Loucy (cell line): ENCODE results near the gene DOCK6.

Experiments used
- H2AFZ ChIP-seq: fragments of 200-600 bp; sonication (generic); 2 replicates; pipeline ENCODE4 v1.6.0; 2016; ENCODE audit warnings: antibody characterized with exemption, mild to moderate bottlenecking, low read length, moderate library complexity
- H3F3A ChIP-seq: fragments of 200-600 bp; 2 replicates; pipeline ENCODE4 v1.6.0; 2016; ENCODE audit warnings: antibody characterized with exemption, low read depth, mild to moderate bottlenecking
- H3K27me3 ChIP-seq: fragments of 200-600 bp; sonication (generic); 2 replicates; pipeline ENCODE4 v1.6.1; 2014; ENCODE audit warnings: low read length, mild to moderate bottlenecking; ENCODE audit not compliant: insufficient read depth, poor library complexity, severe bottlenecking
- H3K36me3 ChIP-seq: fragments of 200-600 bp; sonication (generic); 2 replicates; pipeline ENCODE4 v1.6.1; 2016; ENCODE audit warnings: low read length; ENCODE audit not compliant: insufficient read depth
- H3K4me1 ChIP-seq: fragments of 200-600 bp; sonication (generic); 2 replicates; pipeline ENCODE4 v1.5.1; 2014; ENCODE audit warnings: low read length, mild to moderate bottlenecking; ENCODE audit not compliant: insufficient read depth, poor library complexity, severe bottlenecking
- H3K4me2 ChIP-seq: fragments of 200-600 bp; sonication (generic); 2 replicates; pipeline ENCODE4 v1.6.0; 2014; ENCODE audit warnings: antibody characterized with exemption, low read length, low read depth, mild to moderate bottlenecking; ENCODE audit not compliant: poor library complexity, severe bottlenecking
- H3K4me3 ChIP-seq: fragments of 200-600 bp; sonication (generic); 2 replicates; pipeline ENCODE4 v1.5.1; 2014; ENCODE audit warnings: low read length, mild to moderate bottlenecking, mixed read lengths; ENCODE audit not compliant: poor library complexity, severe bottlenecking
- H3K79me2 ChIP-seq: fragments of 200-600 bp; sonication (generic); 2 replicates; pipeline ENCODE4 v1.6.1; 2014; ENCODE audit warnings: low read length; ENCODE audit not compliant: insufficient read depth
- H3K9ac ChIP-seq: fragments of 200-600 bp; sonication (generic); 2 replicates; pipeline ENCODE4 v1.6.0; 2014; ENCODE audit warnings: mild to moderate bottlenecking, low read depth, low read length, moderate library complexity; ENCODE audit not compliant: poor library complexity, severe bottlenecking
- H3K9me2 ChIP-seq: fragments of 200-600 bp; sonication (generic); replicated peaks from 2 replicates; pipeline ENCODE4 v1.6.1; 2016; ENCODE audit warnings: low read depth, low read length, mixed read lengths
- H3K9me3 ChIP-seq: fragments of 200-600 bp; sonication (generic); 2 replicates; pipeline ENCODE4 v1.6.1; 2014; ENCODE audit warnings: mild to moderate bottlenecking, antibody characterized with exemption, low read length, low read depth; ENCODE audit not compliant: insufficient read depth
- H4K20me1 ChIP-seq: fragments of 200-600 bp; sonication (generic); 2 replicates; pipeline ENCODE4 v1.6.0; 2014; ENCODE audit warnings: antibody characterized with exemption, low read length, mild to moderate bottlenecking; ENCODE audit not compliant: insufficient read depth, poor library complexity, severe bottlenecking
- CTCF ChIP-seq: fragments of 200-600 bp; sonication (generic); conservative IDR thresholded peaks from 2 replicates; pipeline ENCODE4 v1.5.1; 2014; ENCODE audit warnings: mild to moderate bottlenecking, antibody characterized with exemption, low read length
- EZH2phosphoT487 ChIP-seq: fragments of 200-600 bp; IDR thresholded peaks from 2 replicates; pipeline ENCODE4 v1.6.1; 2018; ENCODE audit warnings: antibody characterized with exemption, mild to moderate bottlenecking, moderate library complexity, borderline replicate concordance

Gene DOCK6

GRCh38 chr19:11274533-11275086, 12.3 kb upstream of the DOCK6 start:
- H3K79me2 ChIP-seq: no peaks in the 10 kb centered on the region
- H3K4me1 ChIP-seq: peaks cover under 1% of the 10 kb centered on the region
- H3K36me3 ChIP-seq: no peaks in the 10 kb centered on the region
- H3K9ac ChIP-seq: no peak overlapping the region
- TF ChIP-seq EZH2phosphoT487 (no peak), CTCF (no peak)
- H4K20me1 ChIP-seq: no peaks in the 10 kb centered on the region
- no peak overlapping the region for H3K4me3 ChIP-seq
- peaks cover 3% of the 10 kb centered on the region; the same call in 1 of the 2 replicates for H3K9me3 ChIP-seq
- H3K4me2 ChIP-seq: no peak overlapping the region
- H2AFZ ChIP-seq: no peak overlapping the region
- no peaks in the 10 kb centered on the region for H3K27me3 ChIP-seq
- H3K9me2 ChIP-seq: no peaks in the 10 kb centered on the region
- no peaks in the 10 kb centered on the region for H3F3A ChIP-seq

GRCh38 chr19:11273989-11274388, 11.7 kb upstream of the DOCK6 start:
- no peaks in the 10 kb centered on the region for H3K4me1 ChIP-seq
- no peak overlapping the region for H3K9ac ChIP-seq
- TF ChIP-seq EZH2phosphoT487 (no peak), CTCF (no peak)
- no peaks in the 10 kb centered on the region for H3K36me3 ChIP-seq
- H3K9me2 ChIP-seq: no peaks in the 10 kb centered on the region
- H3K4me3 ChIP-seq: no peak overlapping the region
- H3K79me2 ChIP-seq: no peaks in the 10 kb centered on the region
- no peaks in the 10 kb centered on the region for H3F3A ChIP-seq
- H3K9me3 ChIP-seq: no peaks in the 10 kb centered on the region
- H3K27me3 ChIP-seq: no peaks in the 10 kb centered on the region
- no peak overlapping the region for H2AFZ ChIP-seq
- H3K4me2 ChIP-seq: no peak overlapping the region
- no peaks in the 10 kb centered on the region for H4K20me1 ChIP-seq

- Histone ChIP-seq H3K79me2 (no peaks in the 10 kb centered on the region), H3K4me1 (no peaks in the 10 kb centered on the region), H3F3A (no peaks in the 10 kb centered on the region), H3K4me2 (no peak overlapping the region), H3K9me2 (no peaks in the 10 kb centered on the region), H3K36me3 (no peaks in the 10 kb centered on the region), H4K20me1 (no peaks in the 10 kb centered on the region), H3K4me3 (no peak overlapping the region), H3K27me3 (no peaks in the 10 kb centered on the region), H3K9ac (no peak overlapping the region), H2AFZ (no peak overlapping the region), H3K9me3 (no peaks in the 10 kb centered on the region)
- TF ChIP-seq EZH2phosphoT487 (no peak), CTCF (no peak)
Observed at GRCh38 chr19:11273296-11273695, 11.0 kb upstream of the DOCK6 start.
